ENCODE results near the gene SLC6A13. TPM values are rescaled to one million over a fixed set of nuclear protein-coding genes. Genes with fewer than 3 reads are reported as not detected.

SLC6A13 gene
- total and polyA plus RNA-seq, 2 of the 13 experiments (the other 11 are each of a cell fraction or from before 2014, with no cell fraction given), result 0.05 to 0.15 TPM

GRCh38 chr12:257521-258321 lies 4.9 kb downstream of the SLC6A13 start:
- WGBS (ENCODE audit: low lambda C conversion rate), result 16% methylated on average over 9 of the region's 14 CpGs
- TF ChIP-seq, protein P1, sequence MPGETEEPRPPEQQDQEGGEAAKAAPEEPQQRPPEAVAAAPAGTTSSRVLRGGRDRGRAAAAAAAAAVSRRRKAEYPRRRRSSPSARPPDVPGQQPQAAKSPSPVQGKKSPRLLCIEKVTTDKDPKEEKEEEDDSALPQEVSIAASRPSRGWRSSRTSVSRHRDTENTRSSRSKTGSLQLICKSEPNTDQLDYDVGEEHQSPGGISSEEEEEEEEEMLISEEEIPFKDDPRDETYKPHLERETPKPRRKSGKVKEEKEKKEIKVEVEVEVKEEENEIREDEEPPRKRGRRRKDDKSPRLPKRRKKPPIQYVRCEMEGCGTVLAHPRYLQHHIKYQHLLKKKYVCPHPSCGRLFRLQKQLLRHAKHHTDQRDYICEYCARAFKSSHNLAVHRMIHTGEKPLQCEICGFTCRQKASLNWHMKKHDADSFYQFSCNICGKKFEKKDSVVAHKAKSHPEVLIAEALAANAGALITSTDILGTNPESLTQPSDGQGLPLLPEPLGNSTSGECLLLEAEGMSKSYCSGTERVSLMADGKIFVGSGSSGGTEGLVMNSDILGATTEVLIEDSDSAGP (CRISPR knock-in tag; IDR thresholded peaks at IDR 0.05; ENCODE audit: borderline replicate concordance), result 0 out of 2 replicates have a peak, but pooled peaks have one; percentile 12
- TF ChIP-seq KMT2B (CRISPR knock-in tag; IDR thresholded peaks at IDR 0.05), result no peak
- TF ChIP-seq ZNF230 (CRISPR knock-in tag; IDR thresholded peaks at IDR 0.05), result 0 out of 2 replicates have a peak, but pooled peaks have one; percentile 22
- TF ChIP-seq, protein P2, sequence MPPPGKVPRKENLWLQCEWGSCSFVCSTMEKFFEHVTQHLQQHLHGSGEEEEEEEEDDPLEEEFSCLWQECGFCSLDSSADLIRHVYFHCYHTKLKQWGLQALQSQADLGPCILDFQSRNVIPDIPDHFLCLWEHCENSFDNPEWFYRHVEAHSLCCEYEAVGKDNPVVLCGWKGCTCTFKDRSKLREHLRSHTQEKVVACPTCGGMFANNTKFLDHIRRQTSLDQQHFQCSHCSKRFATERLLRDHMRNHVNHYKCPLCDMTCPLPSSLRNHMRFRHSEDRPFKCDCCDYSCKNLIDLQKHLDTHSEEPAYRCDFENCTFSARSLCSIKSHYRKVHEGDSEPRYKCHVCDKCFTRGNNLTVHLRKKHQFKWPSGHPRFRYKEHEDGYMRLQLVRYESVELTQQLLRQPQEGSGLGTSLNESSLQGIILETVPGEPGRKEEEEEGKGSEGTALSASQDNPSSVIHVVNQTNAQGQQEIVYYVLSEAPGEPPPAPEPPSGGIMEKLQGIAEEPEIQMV (CRISPR knock-in tag; IDR thresholded peaks at IDR 0.05; ENCODE audit: low read depth), result no peak
- no peak for TF ChIP-seq TMF1 (CRISPR knock-in tag; IDR thresholded peaks at IDR 0.05; ENCODE audit: low read depth)
- 0 out of 2 replicates have a peak, but pooled peaks have one; percentile 13 for TF ChIP-seq ELF1 (CRISPR knock-in tag; IDR thresholded peaks at IDR 0.05)
- no peak for TF ChIP-seq RORA (CRISPR knock-in tag; IDR thresholded peaks at IDR 0.05)
- TF ChIP-seq CBX2 (IDR thresholded peaks at IDR 0.05; ENCODE audit: low read depth, low read length), result no peak
- no peak for TF ChIP-seq CBX2 (CRISPR knock-in tag; IDR thresholded peaks at IDR 0.05; ENCODE audit: low read depth)
- TF ChIP-seq ARHGAP35 (CRISPR knock-in tag; IDR thresholded peaks at IDR 0.05; ENCODE audit: borderline replicate concordance), result no peak
- no peak for TF ChIP-seq PAX8 (CRISPR knock-in tag; IDR thresholded peaks at IDR 0.05; ENCODE audit: borderline replicate concordance)
- TF ChIP-seq, protein P3, sequence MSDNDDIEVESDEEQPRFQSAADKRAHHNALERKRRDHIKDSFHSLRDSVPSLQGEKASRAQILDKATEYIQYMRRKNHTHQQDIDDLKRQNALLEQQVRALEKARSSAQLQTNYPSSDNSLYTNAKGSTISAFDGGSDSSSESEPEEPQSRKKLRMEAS (IDR thresholded peaks at IDR 0.05), result peak; percentile 58
- no peak for TF ChIP-seq EED (CRISPR knock-in tag; IDR thresholded peaks at IDR 0.05)
- no peak for TF ChIP-seq ZFP36 (IDR thresholded peaks at IDR 0.05; ENCODE audit: borderline replicate concordance, low read depth, low read length, partially characterized antibody)
- no peak for TF ChIP-seq FOXK1 (CRISPR knock-in tag; IDR thresholded peaks at IDR 0.05; ENCODE audit: borderline replicate concordance, low read depth)
- TF ChIP-seq KLF12 (CRISPR knock-in tag; IDR thresholded peaks at IDR 0.05; ENCODE audit: borderline replicate concordance), result no peak
- TF ChIP-seq SALL1 (CRISPR knock-in tag; IDR thresholded peaks at IDR 0.05), result peak; percentile 21; the same call in 1 of the 2 replicates
- TF ChIP-seq ZNF263 (CRISPR knock-in tag; IDR thresholded peaks at IDR 0.05), result 0 out of 2 replicates have a peak, but pooled peaks have one; percentile 14
- TF ChIP-seq ZNF251 (CRISPR knock-in tag; IDR thresholded peaks at IDR 0.05), result no peak
- TF ChIP-seq STAT5B (CRISPR knock-in tag; IDR thresholded peaks at IDR 0.05), result no peak
- TF ChIP-seq ELF4 (CRISPR knock-in tag; IDR thresholded peaks at IDR 0.05; ENCODE audit: borderline replicate concordance), result no peak

More at GRCh38 chr12:257521-258321, 4.9 kb downstream of the SLC6A13 start:
- in situ Hi-C loops (cut with HindIII; ENCODE audit: extremely low pct_ligation_motif_present, low pct_unique_long_range_greater_than_20kb) (no loop called here), intact Hi-C loops (cut with micrococcal nuclease; ENCODE audit: unreplicated experiment) (no loop called here)
- peak overlapping the region; percentile 73 for H2AFZ ChIP-seq (ENCODE audit: low read length)
- POLR2A ChIA-PET, result interaction anchor here (0.8 kb wide), 1 partner anchor 20 kb away, joined by 3 read pairs; no protein-coding TSS in a partner anchor
- H3K9ac ChIP-seq (ENCODE audit: insufficient read depth, low read depth, low read length), result no peak overlapping the region; the same call in 1 of the 2 replicates
- H3K4me2 ChIP-seq (ENCODE audit: low read depth, low read length), result peak overlapping the region; percentile 55
- BruUV-seq (replicated peaks), result no TSS peak
- FAIRE-seq (peak; percentile 66), DNase-seq (ENCODE audit: low spot score) (peak; percentile 32), ATAC-seq (peak; percentile 66)
- no peaks in the 10 kb centered on the region for H3K36me3 ChIP-seq (replicated peaks in 1 of 2; ENCODE audit: control insufficient read depth in 1 of 2, insufficient read depth in 2 of 2, low read length in 2 of 2)
- CTCF ChIA-PET (ENCODE audit: low intra/inter-chr PET ratio, low total read pairs), result no interaction called here
- no peaks in the 10 kb centered on the region; a peak in 1 of 5 replicates for H3K27me3 ChIP-seq (ENCODE audit: control insufficient read depth in 1 of 2, insufficient read depth in 2 of 2, low read length in 2 of 2)
- H3K4me3 ChIP-seq (replicated peaks in 1 of 3; ENCODE audit: insufficient read depth in 1 of 3, low read depth in 2 of 3, low read length in 3 of 3), result peak overlapping the region in 1 of 3 experiments; percentile 51; a peak in 2 of 6 replicates
- H3K9me3 ChIP-seq (ENCODE audit: low read length), result no peaks in the 10 kb centered on the region
- H3K27ac ChIP-seq (ENCODE audit: extremely low read length, insufficient read depth, low read length), result no peak overlapping the region
- H3K79me2 ChIP-seq (ENCODE audit: insufficient read depth, low read length), result no peaks in the 10 kb centered on the region
- H4K20me1 ChIP-seq (ENCODE audit: insufficient read depth, low read length), result no peaks in the 10 kb centered on the region
- peaks cover 49% of the 10 kb centered on the region for H3K4me1 ChIP-seq (ENCODE audit: insufficient read depth, low read length)
